LHCN-M2 (cell line): ENCODE results near the gene PURB. TPM values are rescaled to one million over a fixed set of nuclear protein-coding genes. Genes with fewer than 3 reads are reported as not detected.
"Not testable (repeated sequence)": the region's sequence is repeated elsewhere in the genome, so short reads cannot be mapped to it uniquely, and the experiment has no call there.

Experiments used
- DNase-seq: peaks from one replicate; pipeline ENCODE4 v3.0.0-alpha.2; 2012; ENCODE audit warnings: low read depth
- total RNA-seq: library from RNA; depleted of rRNA; stranded (reverse); fragments of >200 nt; gene quantifications from 2 replicates; pipeline ENCODE4 v1.2.3, GENCODE V29; 2014; rRNA removed

Gene PURB
- total RNA-seq, 1 experiment from 2014 or later = 62.3 TPM

DNA sequence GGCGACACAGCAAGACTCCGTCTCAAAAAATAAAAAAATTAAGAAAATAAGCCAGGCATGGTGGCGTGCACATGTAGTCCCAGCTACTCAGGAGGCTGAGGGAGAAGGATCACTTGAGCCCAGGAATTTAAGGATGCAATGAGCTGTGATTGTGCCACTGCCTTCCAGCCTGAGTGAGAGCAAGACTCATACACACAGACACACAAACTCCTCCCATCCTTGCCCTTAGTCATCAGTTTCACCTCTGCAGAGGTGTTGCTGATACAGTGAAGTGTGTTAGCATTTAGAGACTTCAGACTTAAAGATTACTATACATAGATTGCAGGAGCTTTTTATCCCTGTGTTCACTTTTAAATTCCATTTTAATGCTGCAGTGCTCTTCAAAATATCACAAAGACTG is 31.9 kb downstream of the PURB start:
- DNase-seq = no peak

DNA sequence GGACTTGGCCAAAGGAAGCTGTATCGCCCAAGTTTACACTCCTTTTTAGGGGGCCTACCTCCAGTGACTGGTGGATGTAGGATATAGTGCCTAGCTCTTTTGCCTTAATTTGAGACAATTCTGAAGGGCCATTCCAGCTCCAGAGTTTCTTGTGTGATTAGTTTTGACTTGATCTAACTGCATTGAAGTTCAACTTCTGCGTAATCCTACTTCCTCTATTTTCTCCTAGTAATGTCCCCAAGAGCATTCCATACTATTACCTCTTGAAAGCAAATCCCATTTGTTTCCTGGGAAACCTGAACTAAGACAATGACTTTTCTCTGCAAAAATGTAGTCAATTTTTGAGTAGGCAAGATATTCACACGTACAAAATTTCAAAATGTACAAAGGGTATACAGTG is 32.7 kb downstream of the PURB start:
- no peak for DNase-seq

DNA sequence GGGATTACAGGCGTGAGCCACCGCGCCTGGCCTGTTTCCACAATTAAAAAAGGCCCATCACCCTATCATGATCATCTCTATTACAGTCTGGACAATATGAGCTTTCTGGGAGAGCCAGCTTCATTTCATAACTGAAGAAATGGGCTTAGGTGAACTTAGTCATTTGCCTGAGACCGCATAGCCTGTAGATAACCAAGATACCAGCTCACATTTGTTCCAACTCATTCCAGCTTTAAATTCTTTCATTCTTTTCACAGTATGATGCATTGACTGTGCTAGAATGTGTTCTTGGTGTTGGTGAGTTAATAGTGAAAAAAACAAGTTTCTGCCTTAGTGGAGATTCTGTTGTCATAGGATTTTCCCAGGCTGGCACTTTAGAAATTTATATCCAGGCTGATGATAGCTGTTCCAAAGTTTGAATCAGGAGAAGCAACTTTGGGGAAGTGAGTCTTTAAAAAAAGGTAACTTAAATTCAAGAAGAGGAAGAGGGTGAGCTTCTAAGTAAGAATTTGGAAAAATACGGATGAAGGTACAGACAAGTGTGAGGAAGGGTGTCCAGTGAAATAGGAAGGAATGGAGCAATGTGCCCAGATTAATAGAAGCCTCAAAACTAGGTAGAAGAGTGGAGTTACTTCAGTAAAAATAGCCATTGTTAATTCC is 35.3 kb downstream of the PURB start:
- DNase-seq = no peak

DNA sequence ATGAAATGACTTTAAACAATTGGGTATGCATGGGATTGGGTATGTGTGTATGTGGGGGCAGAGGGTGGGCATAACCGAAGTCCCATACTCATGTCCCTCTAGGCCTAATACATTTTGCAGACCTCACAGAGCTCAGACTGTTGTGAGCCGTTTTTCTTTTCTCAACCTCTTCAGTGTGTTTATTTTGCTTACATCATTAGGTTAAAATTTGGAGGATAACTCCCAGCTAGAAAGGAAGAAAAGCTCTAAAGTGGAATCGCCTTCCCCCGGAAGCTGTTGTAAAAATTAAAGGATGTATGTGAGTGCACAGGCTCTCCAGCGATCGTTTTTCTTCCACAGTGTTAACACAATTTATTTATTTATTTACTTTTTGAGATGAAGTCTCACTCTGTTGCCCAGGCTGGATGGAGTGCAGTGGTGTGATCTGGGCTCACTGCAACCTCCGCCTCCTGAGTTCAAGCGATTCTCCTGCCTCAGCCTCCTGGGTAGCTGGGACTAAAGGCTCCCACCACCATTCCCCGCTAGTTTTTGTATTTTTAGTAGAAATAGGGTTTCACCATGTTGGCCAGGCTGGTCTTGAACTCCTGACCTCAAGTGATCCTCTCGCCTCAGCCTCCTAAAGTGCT is 36.0 kb downstream of the PURB start:
- no peak for DNase-seq

DNA sequence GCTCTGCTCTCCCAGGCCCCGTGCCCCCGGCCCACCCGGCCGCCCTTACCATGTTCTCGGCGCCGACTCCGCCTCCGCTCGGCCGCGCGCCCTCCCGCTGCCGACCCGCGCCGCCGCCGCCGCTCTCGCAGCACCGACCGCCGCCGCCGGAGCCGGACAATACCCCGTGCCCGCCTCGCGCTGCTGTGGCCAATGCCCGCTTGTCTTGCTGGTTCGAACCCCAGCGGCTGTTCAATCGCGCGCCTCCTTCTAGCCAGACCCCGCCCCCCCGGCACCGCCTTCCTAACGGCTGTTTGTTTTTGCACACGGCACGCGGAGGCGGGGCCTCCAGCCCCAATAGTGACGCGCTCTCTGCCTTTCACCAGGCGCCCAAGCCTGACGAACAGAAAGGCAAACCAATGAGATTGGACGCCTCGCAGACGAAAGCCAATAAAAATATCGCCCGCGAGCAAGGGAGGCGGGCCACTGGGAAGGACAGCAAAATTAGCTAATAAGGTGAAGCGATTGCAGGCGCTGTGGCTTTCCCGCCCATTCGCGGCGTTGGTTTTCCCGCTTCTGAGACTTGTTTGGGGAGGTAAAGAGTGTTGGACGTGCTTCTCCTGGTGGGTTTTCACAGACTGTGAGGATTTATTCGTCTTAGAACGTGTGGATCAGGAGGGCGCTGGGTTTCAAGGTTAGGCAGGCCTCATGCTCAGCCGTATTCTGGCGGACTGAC is 37.3 kb downstream of the PURB start, which contains the start of gene H2AZ2:
Gene H2AZ2, minus strand, starts transcription at position 168 of the 715 bp plus-strand sequence. Its CDS starts 116 bp downstream, at position 52.
- peak; percentile 100 for DNase-seq

DNA sequence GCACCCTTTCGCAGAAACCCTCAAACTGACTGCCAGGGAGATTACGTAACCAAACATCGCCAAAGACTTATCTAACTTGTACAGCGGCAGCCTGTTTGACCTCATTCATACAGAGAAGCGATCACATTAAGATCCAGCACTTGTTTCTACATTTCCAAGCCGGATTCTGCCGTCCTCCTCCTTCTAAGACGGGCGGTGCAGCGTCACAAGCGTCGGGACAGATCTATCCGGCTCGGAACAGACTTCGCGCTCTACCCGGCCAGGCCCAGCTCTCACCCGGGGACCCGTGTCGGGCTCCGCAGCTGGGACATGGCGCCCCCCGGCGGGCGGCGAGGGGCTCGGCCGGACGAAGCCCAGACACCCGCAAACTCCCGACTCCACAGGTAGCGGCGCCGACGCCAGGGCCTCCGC is 37.8 kb downstream of the PURB start:
- DNase-seq = peak; percentile 87

DNA sequence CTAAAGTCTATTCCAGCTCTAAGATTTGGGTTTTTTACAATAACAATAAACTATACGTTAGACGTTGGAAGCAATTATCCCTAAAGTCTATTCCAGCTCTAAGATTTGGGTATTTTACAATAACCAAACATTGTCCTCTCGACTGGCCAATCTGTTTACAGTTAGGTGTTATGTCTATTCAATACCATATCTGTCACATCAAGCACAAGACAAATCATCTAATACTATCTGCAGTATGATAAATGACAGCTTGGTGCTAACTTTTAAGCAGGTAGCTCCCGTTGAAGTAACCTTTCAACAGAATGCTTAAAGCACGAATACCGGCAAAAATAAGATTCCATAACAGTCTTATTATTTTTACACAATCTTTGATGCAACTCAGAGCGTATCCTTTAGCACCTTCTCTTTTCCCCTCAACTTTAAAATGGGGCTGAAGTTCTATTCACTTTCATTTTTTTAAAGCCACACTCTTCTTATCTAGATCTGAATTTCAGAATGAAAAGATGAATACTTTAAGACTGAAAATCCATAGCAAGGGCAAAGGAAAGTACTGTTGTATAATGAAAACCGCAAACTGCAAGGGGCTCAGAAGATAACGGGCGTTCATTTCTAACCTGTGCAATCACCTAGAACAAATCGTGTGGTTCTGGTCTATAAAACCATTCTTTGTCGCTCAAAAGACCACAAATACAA is 38.4 kb downstream of the PURB start:
- no peak for DNase-seq

DNA sequence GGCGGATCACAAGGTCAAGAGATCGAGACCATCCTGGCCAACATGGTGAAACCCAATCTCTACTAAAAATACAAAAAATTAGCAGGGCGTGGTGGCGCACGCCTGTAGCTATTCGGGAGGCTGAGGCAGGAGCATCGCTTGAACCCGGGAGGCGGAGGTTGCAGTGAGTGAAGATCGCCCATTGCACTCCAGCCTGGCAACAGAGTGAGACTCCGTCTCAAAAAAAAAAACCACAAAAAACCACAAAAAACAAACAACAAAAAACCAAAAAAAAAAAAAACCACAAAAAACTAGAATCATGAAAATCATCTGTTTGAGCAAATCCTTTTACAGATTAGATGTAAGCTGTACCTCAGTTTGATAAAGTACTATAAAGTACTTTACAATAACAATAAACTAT is 38.9 kb downstream of the PURB start:
- DNase-seq = not testable (repeated sequence)

DNA sequence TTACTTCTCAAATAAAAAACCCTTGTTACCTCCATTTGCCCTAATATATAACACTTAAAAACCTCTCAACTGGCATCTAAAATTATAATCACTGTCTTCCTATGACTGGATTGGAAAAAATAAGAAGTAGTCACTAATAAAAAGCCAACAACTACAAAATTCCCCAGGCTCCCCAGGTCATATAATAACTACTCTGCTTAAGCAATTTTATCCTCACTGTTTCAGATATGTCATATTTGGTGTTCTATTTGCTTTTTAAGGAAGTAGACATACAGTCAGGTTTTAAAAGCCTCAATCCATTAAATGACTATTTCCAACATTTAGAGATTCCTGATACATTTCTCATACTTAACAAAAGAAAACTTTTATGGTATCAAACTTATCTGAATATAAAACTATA is 39.9 kb downstream of the PURB start:
- no peak for DNase-seq

DNA sequence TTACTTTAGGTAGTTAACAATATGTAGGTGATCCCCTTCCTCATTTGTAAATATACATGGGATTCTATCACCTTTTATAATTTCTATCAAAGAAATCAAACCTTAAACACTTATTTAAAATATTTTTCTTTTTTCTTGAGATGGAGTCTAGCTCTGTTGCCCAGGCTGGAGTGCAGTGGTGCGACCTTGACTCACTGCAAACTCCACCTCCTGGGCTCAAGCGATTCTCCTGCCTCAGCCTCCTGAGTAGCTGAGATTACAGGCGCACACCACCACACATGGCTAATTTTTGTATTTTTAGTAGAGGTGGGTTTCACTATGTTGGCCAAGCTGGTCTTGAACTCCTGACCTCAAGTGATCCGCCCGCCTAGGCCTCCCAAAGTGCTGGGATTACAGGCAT is 41.9 kb downstream of the PURB start:
- DNase-seq = not testable (repeated sequence)

DNA sequence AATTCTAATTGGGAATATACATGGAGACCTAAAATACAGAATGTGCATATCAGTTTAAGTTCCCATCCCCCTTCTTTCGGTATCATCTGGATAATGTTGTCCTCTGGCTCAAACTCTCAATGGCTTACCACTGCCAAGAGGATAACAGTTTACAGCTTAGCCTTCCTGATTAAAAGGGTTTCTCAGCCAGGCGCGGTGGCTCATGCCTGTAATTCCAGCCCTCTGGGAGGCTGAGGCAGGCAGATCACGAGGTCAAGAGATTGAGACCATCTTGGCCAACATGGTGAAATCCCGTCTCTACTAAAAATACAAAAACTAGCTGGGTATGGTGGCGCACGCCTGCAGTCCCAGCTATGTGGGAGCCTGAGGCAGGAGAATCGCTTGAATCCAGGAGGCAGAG is 42.7 kb downstream of the PURB start:
- DNase-seq = not testable (repeated sequence)

DNA sequence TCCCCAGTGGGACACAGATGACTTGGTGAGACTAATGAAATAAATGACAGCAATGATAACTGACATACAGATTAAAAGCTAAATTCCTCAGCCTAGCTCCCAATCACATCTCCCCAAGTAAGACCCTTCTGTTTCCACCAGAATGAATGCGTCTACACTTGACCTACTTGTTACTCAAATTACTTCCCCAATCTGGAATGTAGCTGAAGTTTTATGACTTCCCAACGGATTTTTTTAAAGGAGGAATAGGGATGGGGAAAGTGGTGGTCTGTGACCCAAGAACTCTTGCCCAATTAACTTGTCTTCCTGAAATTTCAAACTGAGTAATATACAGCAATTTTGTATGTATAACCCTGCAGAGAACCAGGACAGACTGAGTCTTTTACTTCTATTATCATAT is 46.6 kb downstream of the PURB start:
- no peak for DNase-seq

DNA sequence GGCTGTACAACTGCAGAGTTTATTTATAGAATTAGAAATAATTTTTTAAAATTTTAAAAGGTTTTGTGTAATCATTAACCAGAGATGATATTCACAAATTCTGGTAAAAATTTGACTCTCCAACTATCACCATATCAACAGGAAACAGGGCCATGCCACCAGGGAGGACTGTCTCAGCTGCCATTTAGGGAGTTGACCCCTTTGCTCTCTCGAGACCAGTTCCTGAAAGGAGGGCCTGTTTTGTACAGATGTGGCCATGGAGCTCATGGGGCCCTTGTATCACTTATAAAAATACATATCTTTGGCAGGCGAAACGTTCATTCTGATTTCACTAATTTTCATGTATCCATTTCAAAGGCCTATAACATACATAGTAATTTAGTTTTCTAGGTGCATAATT is 57.8 kb downstream of the PURB start:
- no peak for DNase-seq

Other genes starting within 250 kb of the PURB start
- gene ZMIZ2, start 136.7 kb downstream of the PURB start, total RNA-seq = 25.0 and 26.7 TPM in 2 replicates
- 5,716 and 6,248 TPM in 2 replicates for gene PPIA, start 88.8 kb downstream of the PURB start, total RNA-seq
- gene H2AZ2, start 37.4 kb downstream of the PURB start, total RNA-seq = 433 and 479 TPM in 2 replicates
- gene MYO1G, start 93.5 kb upstream of the PURB start, total RNA-seq = not detected in 2 replicates
- 117 and 126 TPM in 2 replicates for gene CCM2, start 114.7 kb upstream of the PURB start, total RNA-seq
- gene NACAD, start 203.4 kb upstream of the PURB start, total RNA-seq = 2.6 and 2.9 TPM in 2 replicates
- 107 and 120 TPM in 2 replicates for gene TBRG4, start 226.2 kb upstream of the PURB start, total RNA-seq